Peyer's patch (tissue), 4 donors: ENCODE data around the gene NPC1. TPM values are rescaled to one million over a fixed set of nuclear protein-coding genes. Genes with fewer than 3 reads are reported as not detected.

Source experiments
- DNase-seq, 3 donors: peaks; one replicate each; pipeline ENCODE4 v3.0.0-alpha.2; 2017 to 2019
- H3K27ac ChIP-seq, 4 donors: fragments of 200-600 bp; sonication (generic); one replicate each; pipeline ENCODE4 v1.5.1; 2016 to 2019
- H3K27me3 ChIP-seq, 2 donors: fragments of 200-600 bp; sonication (generic); one replicate each; pipeline ENCODE4 v1.5.1; 2019
- H3K36me3 ChIP-seq, 3 donors: fragments of 200-600 bp; sonication (generic); one replicate each; pipeline ENCODE4 v1.5.1; 2016 to 2019
- H3K4me1 ChIP-seq, 4 donors: fragments of 200-600 bp; sonication (generic); one replicate each; pipeline ENCODE4 v1.5.1; 2016 to 2019
- H3K4me3 ChIP-seq, 4 donors: fragments of 200-600 bp; sonication (generic); 1 replicate in 3 of 4; 2 replicates in 1 of 4; pipeline ENCODE4 v1.5.1; 2016 to 2019; ENCODE audit warnings: mild to moderate bottlenecking in 1 of 4
- H3K9me3 ChIP-seq, 4 donors: fragments of 200-600 bp; sonication (generic); one replicate each; pipeline ENCODE4 v1.5.1; 2016 to 2019; ENCODE audit warnings: mild to moderate bottlenecking in 1 of 4
- POLR2A ChIP-seq, 2 donors: fragments of 450-650 bp; IDR thresholded peaks; one replicate each; pipeline ENCODE4 v1.5.1; 2017; ENCODE audit warnings: antibody characterized with exemption in 2 of 2, mild to moderate bottlenecking in 2 of 2, moderate library complexity in 2 of 2
- total RNA-seq, 4 donors: library from RNA; depleted of rRNA; stranded (reverse); fragments of >200 nt; gene quantifications; one replicate each; pipeline ENCODE4 v1.1.0, GENCODE V29; 2016
- TF ChIP-seq, protein P1 (sequence below), 6 experiments: fragments of 450-650 bp in 4 of 6; fragments of 200-600 bp in 2 of 6; sonication (generic) in 1 of 6; IDR thresholded peaks; one replicate each; pipeline ENCODE4 v1.5.1; 2017 to 2019; ENCODE audit warnings: antibody characterized with exemption in 6 of 6, mild to moderate bottlenecking in 3 of 6, moderate library complexity in 1 of 6

Gene NPC1
- total RNA-seq, 4 donors from 2014 or later = 62.7 to 80.1 (median 71.3) TPM

DNA sequence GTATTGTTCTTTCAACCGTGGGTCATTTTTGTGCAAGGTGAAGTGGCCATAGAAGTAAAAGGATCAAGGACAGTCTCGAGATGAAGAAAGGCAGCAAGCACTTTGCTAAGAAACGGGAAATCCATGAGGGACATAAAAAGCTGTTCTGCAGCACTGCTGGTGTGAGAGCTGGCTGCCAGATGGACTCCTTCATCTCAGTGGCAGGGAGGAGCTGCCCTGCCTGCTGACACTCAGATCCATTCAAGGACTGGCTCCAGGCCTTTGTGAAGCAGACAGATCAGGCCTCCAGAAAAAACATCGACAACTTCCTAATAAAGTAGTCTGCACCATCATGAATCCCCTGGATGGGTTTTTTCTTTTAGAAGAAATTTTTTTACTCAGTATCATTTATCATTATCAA is 53.5 kb downstream of the NPC1 start:
- no peak overlapping the region for H3K27ac ChIP-seq

DNA sequence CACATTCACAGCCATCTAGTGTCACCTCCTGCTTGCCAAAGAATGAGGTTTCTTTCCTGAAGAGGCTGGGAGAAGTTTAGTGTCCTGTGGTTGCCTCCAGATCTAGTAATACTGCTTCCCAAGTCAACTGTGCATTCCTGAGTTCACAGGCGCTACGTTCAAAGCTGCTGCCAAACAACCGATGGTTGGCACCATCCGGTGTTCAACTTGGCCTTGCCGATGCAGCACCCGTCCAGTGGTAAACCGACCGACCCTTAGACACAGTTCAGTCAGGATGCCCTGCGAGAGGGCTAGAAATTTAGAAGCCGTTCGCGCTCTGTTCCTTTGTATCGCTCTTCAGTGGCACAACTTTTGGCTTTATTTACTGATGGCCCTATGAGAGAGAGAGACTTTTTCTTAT is 54.4 kb downstream of the NPC1 start:
- Histone ChIP-seq H3K27me3 (no peaks in the 10 kb centered on the region), H3K4me3 (no peak overlapping the region), H3K36me3 (peaks cover 0 to 99% (median 5%) of the 10 kb centered on the region in 3 donors), H3K27ac (no peak overlapping the region), H3K4me1 (no peaks in the 10 kb centered on the region), H3K9me3 (no peaks in the 10 kb centered on the region)
- no peak for TF ChIP-seq POLR2A (IDR thresholded peaks at IDR 0.05)
- TF ChIP-seq, protein P1, sequence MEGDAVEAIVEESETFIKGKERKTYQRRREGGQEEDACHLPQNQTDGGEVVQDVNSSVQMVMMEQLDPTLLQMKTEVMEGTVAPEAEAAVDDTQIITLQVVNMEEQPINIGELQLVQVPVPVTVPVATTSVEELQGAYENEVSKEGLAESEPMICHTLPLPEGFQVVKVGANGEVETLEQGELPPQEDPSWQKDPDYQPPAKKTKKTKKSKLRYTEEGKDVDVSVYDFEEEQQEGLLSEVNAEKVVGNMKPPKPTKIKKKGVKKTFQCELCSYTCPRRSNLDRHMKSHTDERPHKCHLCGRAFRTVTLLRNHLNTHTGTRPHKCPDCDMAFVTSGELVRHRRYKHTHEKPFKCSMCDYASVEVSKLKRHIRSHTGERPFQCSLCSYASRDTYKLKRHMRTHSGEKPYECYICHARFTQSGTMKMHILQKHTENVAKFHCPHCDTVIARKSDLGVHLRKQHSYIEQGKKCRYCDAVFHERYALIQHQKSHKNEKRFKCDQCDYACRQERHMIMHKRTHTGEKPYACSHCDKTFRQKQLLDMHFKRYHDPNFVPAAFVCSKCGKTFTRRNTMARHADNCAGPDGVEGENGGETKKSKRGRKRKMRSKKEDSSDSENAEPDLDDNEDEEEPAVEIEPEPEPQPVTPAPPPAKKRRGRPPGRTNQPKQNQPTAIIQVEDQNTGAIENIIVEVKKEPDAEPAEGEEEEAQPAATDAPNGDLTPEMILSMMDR (IDR thresholded peaks at IDR 0.05) = no peak
- DNase-seq = no peak

More for the DNA sequence above, 53.5 kb downstream of the NPC1 start:
- Histone ChIP-seq H3K4me3 (no peak overlapping the region), H3K9me3 (no peaks in the 10 kb centered on the region), H3K4me1 (no peaks in the 10 kb centered on the region), H3K27me3 (no peaks in the 10 kb centered on the region), H3K36me3 (peaks cover 0 to 99% (median 5%) of the 10 kb centered on the region in 3 donors)
- TF ChIP-seq, protein P1 (IDR thresholded peaks at IDR 0.05) = no peak
- no peak for TF ChIP-seq POLR2A (IDR thresholded peaks at IDR 0.05)
- DNase-seq = no peak

DNA sequence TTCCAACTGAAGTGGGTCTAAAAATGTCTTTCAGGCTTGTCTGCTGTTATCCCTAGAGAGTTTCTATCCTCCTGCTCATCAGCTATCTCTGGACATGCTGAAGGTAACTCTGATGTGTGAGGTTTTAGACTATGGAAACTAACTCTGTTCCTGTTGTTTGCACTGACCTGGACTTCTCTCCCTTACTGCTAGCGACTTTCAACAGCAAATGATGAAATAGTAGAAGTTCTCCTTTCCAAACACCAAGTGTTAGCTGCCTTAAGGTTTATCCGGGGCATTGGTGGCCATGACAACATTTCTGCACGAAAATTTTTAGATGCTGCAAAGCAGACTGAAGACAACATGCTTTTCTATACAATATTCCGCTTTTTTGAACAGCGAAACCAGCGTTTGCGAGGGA is 56.1 kb downstream of the NPC1 start:
- H3K4me1 ChIP-seq = no peaks in the 10 kb centered on the region
- TF ChIP-seq, protein P1 (IDR thresholded peaks at IDR 0.05) = no peak
- no peak for TF ChIP-seq POLR2A (IDR thresholded peaks at IDR 0.05)
- H3K36me3 ChIP-seq = peaks cover 0 to 99% (median 5%) of the 10 kb centered on the region in 3 donors

DNA sequence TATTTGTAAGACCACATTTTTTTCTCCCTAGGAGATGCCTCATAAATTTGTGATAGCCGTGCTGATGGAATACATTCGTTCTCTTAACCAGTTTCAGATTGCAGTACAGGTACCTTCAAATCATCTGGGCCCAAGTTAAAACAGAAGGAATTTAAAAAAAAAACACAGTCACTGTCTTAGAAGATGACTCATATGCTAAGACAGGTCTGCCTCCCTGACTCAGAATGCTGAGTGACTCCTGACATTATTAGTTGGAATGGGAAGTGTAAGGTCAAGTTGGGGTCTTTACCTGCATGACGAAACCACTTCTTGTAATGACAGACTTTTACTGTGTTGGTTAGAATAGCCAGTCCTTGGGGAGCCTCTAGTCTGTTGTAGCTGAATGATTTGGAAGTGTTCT is 56.7 kb downstream of the NPC1 start:
- peaks cover 0 to 99% (median 5%) of the 10 kb centered on the region in 3 donors for H3K36me3 ChIP-seq
- no peaks in the 10 kb centered on the region for H3K9me3 ChIP-seq
- H3K4me1 ChIP-seq = no peaks in the 10 kb centered on the region
- H3K27ac ChIP-seq = no peak overlapping the region
- no peak for TF ChIP-seq POLR2A (IDR thresholded peaks at IDR 0.05)
- TF ChIP-seq, protein P1 (IDR thresholded peaks at IDR 0.05) = no peak
- no peak overlapping the region for H3K4me3 ChIP-seq
- DNase-seq = no peak
- no peaks in the 10 kb centered on the region for H3K27me3 ChIP-seq

More for the DNA sequence above, 56.1 kb downstream of the NPC1 start:
- DNase-seq = no peak
- H3K27me3 ChIP-seq = no peaks in the 10 kb centered on the region
- H3K4me3 ChIP-seq = no peak overlapping the region
- no peak overlapping the region for H3K27ac ChIP-seq
- no peaks in the 10 kb centered on the region for H3K9me3 ChIP-seq

DNA sequence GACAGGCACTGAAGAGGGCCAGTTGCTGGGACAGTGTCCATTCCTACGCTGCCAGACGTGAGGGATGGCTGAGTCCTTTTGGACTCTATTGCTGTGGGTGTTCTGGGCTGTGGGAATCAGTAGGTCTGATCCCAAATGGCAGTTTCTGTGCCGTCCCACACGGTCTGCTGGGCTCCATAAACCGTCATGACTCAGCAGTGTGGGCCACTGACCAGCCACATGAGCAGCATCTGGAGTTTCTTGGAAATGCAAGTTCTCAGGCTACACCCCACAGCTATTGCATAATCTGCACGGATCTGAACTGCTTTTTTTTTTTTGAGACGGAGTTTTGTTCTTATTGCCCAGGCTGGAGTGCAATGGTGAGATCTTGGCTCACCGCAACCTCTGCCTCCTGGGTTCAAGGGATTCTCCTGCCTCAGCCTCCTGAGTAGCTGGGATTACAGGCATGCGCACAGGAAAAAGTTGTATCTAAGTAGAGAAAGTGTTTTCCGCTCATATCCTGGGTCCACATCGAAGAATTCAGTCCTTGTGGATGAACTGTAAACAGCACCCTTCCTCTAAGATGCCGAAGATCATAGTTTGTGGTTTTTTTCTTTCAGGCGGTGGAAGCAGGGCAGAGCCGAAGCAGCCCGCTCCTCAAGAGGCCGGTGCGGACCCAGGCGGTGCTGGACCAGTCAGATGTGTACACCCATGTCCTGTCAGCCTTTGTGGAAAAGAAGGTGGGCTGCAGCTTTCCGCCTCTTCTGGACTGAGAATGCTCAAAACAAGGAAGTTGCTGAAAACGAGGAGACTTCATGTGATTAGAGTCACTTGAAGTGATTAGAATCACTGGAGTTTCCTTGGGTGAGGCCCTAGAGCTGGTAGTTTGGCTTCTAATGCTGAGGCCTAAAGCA is 57.5 kb downstream of the NPC1 start:
- no peaks in the 10 kb centered on the region for H3K4me1 ChIP-seq
- peak overlapping the region in 1 of 4 donors; percentile 35 for H3K27ac ChIP-seq
- no peak overlapping the region for H3K4me3 ChIP-seq
- H3K9me3 ChIP-seq = no peaks in the 10 kb centered on the region
- no peak for DNase-seq
- no peak for TF ChIP-seq POLR2A (IDR thresholded peaks at IDR 0.05)
- TF ChIP-seq, protein P1 (IDR thresholded peaks at IDR 0.05) = no peak
- H3K36me3 ChIP-seq = peaks cover 0 to 99% (median 5%) of the 10 kb centered on the region in 3 donors
- H3K27me3 ChIP-seq = no peaks in the 10 kb centered on the region
